MCF 10A (cell line): ENCODE results near the gene RIMS3. TPM values are rescaled to one million over a fixed set of nuclear protein-coding genes. Genes with fewer than 3 reads are reported as not detected.

Source experiments
- BruUV-seq: library from RNA; stranded (reverse); fragments of 400-500 nt; replicated peaks from 2 replicates; lab custom pipeline; 2021; lab: Mats Ljungman, UMichigan
- CTCF ChIA-PET: fragments of 300-600 bp; sonication (Branson Sonifier 250); formaldehyde crosslinking; extraction: SDS; loops from one replicate; lab custom pipeline; 2021; ENCODE audit warnings: antibody characterized with exemption, inconsistent platforms; lab: Yijun Ruan, JAX
- POLR2A ChIA-PET: fragments of 300-600, 350-650 bp; sonication (Branson Sonifier 250); formaldehyde crosslinking; extraction: SDS; loops from one replicate; lab custom pipeline; 2020; ENCODE audit warnings: antibody characterized with exemption, inconsistent platforms; lab: Yijun Ruan, JAX
- DNase-seq: peaks from one replicate; pipeline ENCODE4 v3.0.0-alpha.2; 2018; ENCODE audit not compliant: unreplicated experiment
- H3K27ac Mint-ChIP-seq: one replicate; pipeline ENCODE4 v1.8.0; 2022; ENCODE audit warnings: mild to moderate bottlenecking, low read depth, mixed read lengths; ENCODE audit not compliant: unreplicated experiment
- H3K27me3 Mint-ChIP-seq: one replicate; pipeline ENCODE4 v1.8.0; 2022; ENCODE audit warnings: mixed read lengths; ENCODE audit not compliant: insufficient read depth, unreplicated experiment
- H3K36me3 Mint-ChIP-seq: one replicate; pipeline ENCODE4 v1.8.0; 2022; ENCODE audit warnings: mild to moderate bottlenecking, moderate library complexity, mixed read lengths; ENCODE audit not compliant: insufficient read depth, unreplicated experiment
- H3K4me1 Mint-ChIP-seq: one replicate; pipeline ENCODE4 v1.8.0; 2022; ENCODE audit warnings: mixed read lengths; ENCODE audit not compliant: insufficient read depth, unreplicated experiment
- H3K4me3 Mint-ChIP-seq: one replicate; pipeline ENCODE4 v1.8.0; 2022; ENCODE audit warnings: mild to moderate bottlenecking, moderate library complexity, mixed read lengths; ENCODE audit not compliant: unreplicated experiment
- H3K9me3 Mint-ChIP-seq: one replicate; pipeline ENCODE4 v1.8.0; 2022; ENCODE audit warnings: mixed read lengths; ENCODE audit not compliant: unreplicated experiment
- intact Hi-C: fragments of 100-400 bp; cut with micrococcal nuclease; formaldehyde crosslinking; loops from 2 replicates; pipeline ENCODE4 v1.14.1; 2022
- total RNA-seq: library from RNA; stranded (reverse); gene quantifications from 2 replicates; pipeline ENCODE4 v1.2.3, GENCODE V29; 2022
- TF ChIP-seq, protein P1 (sequence below): fragments of 200-600 bp; IDR thresholded peaks from one replicate; pipeline ENCODE4 v1.8.0; 2022; ENCODE audit warnings: antibody characterized with exemption, mild to moderate bottlenecking; ENCODE audit not compliant: unreplicated experiment

The RIMS3 gene
- total RNA-seq, 1 experiment from 2014 or later = 0.58 TPM

DNA sequence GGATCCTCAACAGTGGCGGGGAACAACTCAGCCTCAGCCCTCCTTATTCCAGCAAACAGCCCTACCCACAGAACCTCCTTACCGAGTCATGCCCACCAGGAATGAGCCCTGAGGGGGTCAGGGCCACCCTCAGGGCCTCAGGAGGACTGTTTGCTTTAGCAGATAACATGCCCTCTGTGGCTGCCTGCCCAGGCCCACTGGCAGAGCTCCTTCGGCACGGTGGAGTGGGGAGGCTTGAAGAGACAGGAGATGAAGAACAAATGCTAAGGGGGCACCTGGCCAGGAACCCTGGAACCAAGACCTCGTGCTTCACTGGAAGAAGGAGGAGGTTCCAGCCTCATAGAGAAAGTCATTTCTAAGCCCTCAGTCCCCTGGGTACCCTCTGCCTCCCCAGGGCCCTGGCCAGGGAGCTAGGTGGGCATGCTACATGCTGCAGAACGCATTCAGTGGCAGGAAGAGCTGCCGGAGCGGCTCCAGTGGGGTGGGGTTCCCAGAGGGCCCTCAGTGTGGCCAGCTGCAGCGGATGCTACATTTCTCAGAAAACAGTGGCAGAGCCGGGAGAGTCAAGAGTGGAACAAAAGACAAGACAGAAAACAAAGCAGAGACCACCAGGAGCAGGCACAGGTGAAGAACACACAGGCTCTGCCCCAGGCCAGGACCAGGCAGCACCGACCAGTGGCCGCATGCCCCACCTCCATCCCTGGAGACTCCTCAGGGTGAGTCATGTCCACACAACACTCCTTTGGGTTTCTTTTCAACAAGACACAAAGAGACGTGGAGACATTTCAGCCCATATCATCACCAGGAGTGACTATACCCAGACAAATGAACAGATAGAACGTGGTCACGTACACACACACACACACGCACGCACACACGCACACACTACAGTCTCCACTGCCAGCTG lies 39.8 kb downstream of the RIMS3 start:
- no TSS peak for BruUV-seq
- Mint-ChIP-seq H3K9me3 (no peaks in the 10 kb centered on the region), H3K27me3 (peaks cover 10% of the 10 kb centered on the region), H3K36me3 (no peaks in the 10 kb centered on the region), H3K4me3 (no peak overlapping the region), H3K27ac (no peak overlapping the region), H3K4me1 (peaks cover 9% of the 10 kb centered on the region)
- TF ChIP-seq, protein P1, sequence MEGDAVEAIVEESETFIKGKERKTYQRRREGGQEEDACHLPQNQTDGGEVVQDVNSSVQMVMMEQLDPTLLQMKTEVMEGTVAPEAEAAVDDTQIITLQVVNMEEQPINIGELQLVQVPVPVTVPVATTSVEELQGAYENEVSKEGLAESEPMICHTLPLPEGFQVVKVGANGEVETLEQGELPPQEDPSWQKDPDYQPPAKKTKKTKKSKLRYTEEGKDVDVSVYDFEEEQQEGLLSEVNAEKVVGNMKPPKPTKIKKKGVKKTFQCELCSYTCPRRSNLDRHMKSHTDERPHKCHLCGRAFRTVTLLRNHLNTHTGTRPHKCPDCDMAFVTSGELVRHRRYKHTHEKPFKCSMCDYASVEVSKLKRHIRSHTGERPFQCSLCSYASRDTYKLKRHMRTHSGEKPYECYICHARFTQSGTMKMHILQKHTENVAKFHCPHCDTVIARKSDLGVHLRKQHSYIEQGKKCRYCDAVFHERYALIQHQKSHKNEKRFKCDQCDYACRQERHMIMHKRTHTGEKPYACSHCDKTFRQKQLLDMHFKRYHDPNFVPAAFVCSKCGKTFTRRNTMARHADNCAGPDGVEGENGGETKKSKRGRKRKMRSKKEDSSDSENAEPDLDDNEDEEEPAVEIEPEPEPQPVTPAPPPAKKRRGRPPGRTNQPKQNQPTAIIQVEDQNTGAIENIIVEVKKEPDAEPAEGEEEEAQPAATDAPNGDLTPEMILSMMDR = no peak
- CTCF ChIA-PET = interaction anchor here (0.5 to 1.5 kb wide), 10 partner anchors 11 to 327 kb away, joined by 3 to 5 read pairs (median 3); no protein-coding TSS in a partner anchor
- intact Hi-C loops = loop anchor here (1.0 kb wide), 1 partner anchor 44 kb away; no protein-coding TSS in a partner anchor
- POLR2A ChIA-PET = interaction anchor here (1.2 kb wide), 1 partner anchor 66 kb away, joined by 4 read pairs; the partner anchor contains the start of gene NFYC
- DNase-seq = peak; percentile 56

GRCh38 chr1:40625076-40625475 lies 40.4 kb downstream of the RIMS3 start:
- H3K27ac Mint-ChIP-seq = no peak overlapping the region
- no peak overlapping the region for H3K4me3 Mint-ChIP-seq
- intact Hi-C loops = loop anchor here (1.0 kb wide), 1 partner anchor 44 kb away; no protein-coding TSS in a partner anchor
- POLR2A ChIA-PET = interaction anchor here (0.6 to 1.2 kb wide), 3 partner anchors 66 to 149 kb away, joined by 3 to 4 read pairs (median 3); partner anchors contain the start of gene NFYC
- TF ChIP-seq, protein P1 = peak; percentile 32
- no peaks in the 10 kb centered on the region for H3K36me3 Mint-ChIP-seq
- no TSS peak for BruUV-seq
- H3K27me3 Mint-ChIP-seq = peaks cover 10% of the 10 kb centered on the region
- peak; percentile 55 for DNase-seq
- CTCF ChIA-PET = interaction anchor here (0.5 to 1.5 kb wide), 10 partner anchors 11 to 327 kb away, joined by 3 to 5 read pairs (median 3); no protein-coding TSS in a partner anchor
- H3K9me3 Mint-ChIP-seq = no peaks in the 10 kb centered on the region
- peaks cover 9% of the 10 kb centered on the region for H3K4me1 Mint-ChIP-seq

- ChIA-PET CTCF (interaction anchor here (0.7 to 1.3 kb wide), 3 partner anchors 10 to 46 kb away, joined by 3 to 4 read pairs (median 3); no protein-coding TSS in a partner anchor), POLR2A (interaction anchor here (1.0 kb wide), 1 partner anchor 13 kb away, joined by 5 read pairs; no protein-coding TSS in a partner anchor)
- Mint-ChIP-seq H3K4me1 (peaks cover 9% of the 10 kb centered on the region), H3K4me3 (no peak overlapping the region), H3K27me3 (peaks cover 10% of the 10 kb centered on the region), H3K9me3 (no peaks in the 10 kb centered on the region), H3K27ac (no peak overlapping the region), H3K36me3 (no peaks in the 10 kb centered on the region)
- no peak for DNase-seq
- TF ChIP-seq, protein P1 = no peak
- intact Hi-C loops = no loop called here
- no TSS peak for BruUV-seq
Observed at GRCh38 chr1:40622936-40623629, 42.4 kb downstream of the RIMS3 start.
